Hematopoietic multipotent progenitor cell treated with erythropoietin and hydrocortisone succinate and interleukin-3 and kit ligand, for 17 days (in vitro differentiated cells): Measurements from ENCODE around the gene BUD23.
"Not testable (repeated sequence)": the region's sequence is repeated elsewhere in the genome, so short reads cannot be mapped to it uniquely, and the experiment has no call there.

ENCODE experiments used
- DNase-seq: peaks from one replicate; pipeline ENCODE4 v3.0.0-alpha.2; 2015; ENCODE audit warnings: low spot score

Gene BUD23

GRCh38 chr7:73719806-73720169, 36.4 kb downstream of the BUD23 start:
- DNase-seq: no peak

GRCh38 chr7:73720443-73720842, 37.0 kb downstream of the BUD23 start:
- not testable (repeated sequence) for DNase-seq

- no peak for DNase-seq
These were observed 38.0 kb downstream of the BUD23 start for GRCh38 chr7:73721377-73721817.

- DNase-seq: not testable (repeated sequence)
These were observed 38.8 kb downstream of the BUD23 start for GRCh38 chr7:73722182-73722581.

GRCh38 chr7:73722785-73723184, 39.4 kb downstream of the BUD23 start:
- DNase-seq: no peak

GRCh38 chr7:73723813-73724212, 40.4 kb downstream of the BUD23 start:
- no peak for DNase-seq

- no peak for DNase-seq
These were observed 42.7 kb downstream of the BUD23 start for GRCh38 chr7:73726083-73726466.

- DNase-seq: no peak
These were observed 44.6 kb downstream of the BUD23 start for GRCh38 chr7:73727952-73728351.

- no peak for DNase-seq
These were observed 45.2 kb downstream of the BUD23 start for GRCh38 chr7:73728551-73728950.

GRCh38 chr7:73730485-73730884, 47.1 kb downstream of the BUD23 start:
- no peak for DNase-seq

GRCh38 chr7:73732397-73732796, 49.0 kb downstream of the BUD23 start:
- no peak for DNase-seq

- DNase-seq: peak; percentile 94
These were observed 51.5 kb downstream of the BUD23 start for GRCh38 chr7:73734619-73735527.

GRCh38 chr7:73735528-73735905, 52.1 kb downstream of the BUD23 start:
- no peak for DNase-seq

- no peak for DNase-seq
These were observed 53.5 kb downstream of the BUD23 start for GRCh38 chr7:73736885-73737284.

- no peak for DNase-seq
These were observed 54.3 kb downstream of the BUD23 start for GRCh38 chr7:73737491-73738219.

- DNase-seq: peak; percentile 57
These were observed 54.8 kb downstream of the BUD23 start for GRCh38 chr7:73738220-73738611.

GRCh38 chr7:73738612-73739386, 55.4 kb downstream of the BUD23 start, which contains the start of gene ABHD11:
ABHD11 (minus strand) TSS chr7:73738802; CDS start chr7:73738770, 32 bp downstream.
- peak; percentile 94 for DNase-seq

- DNase-seq: no peak
These were observed 56.0 kb downstream of the BUD23 start for GRCh38 chr7:73739387-73739767.

- DNase-seq: no peak
These were observed 56.8 kb downstream of the BUD23 start for GRCh38 chr7:73740212-73740611.

- peak; percentile 5 for DNase-seq
These were observed 57.4 kb downstream of the BUD23 start for GRCh38 chr7:73740771-73741170.

- DNase-seq: peak; percentile 1
These were observed 58.2 kb downstream of the BUD23 start for GRCh38 chr7:73741600-73741999.

- no peak for DNase-seq
These were observed 58.9 kb downstream of the BUD23 start for GRCh38 chr7:73742338-73742752.
